Measurements from ENCODE around the gene CCN5.
"Not testable (repeated sequence)": the region's sequence is repeated elsewhere in the genome, so short reads cannot be mapped to it uniquely, and the experiment has no call there.

CCN5 gene

GRCh38 chr20:44761423-44761822 lies 46.3 kb downstream of the CCN5 start:
- no peak for DNase-seq

- DNase-seq = no peak
Observed at GRCh38 chr20:44762466-44763140, 47.4 kb downstream of the CCN5 start.

GRCh38 chr20:44763798-44764197 lies 48.6 kb downstream of the CCN5 start:
- DNase-seq = not testable (repeated sequence)

- no peak for DNase-seq
Observed at GRCh38 chr20:44765091-44765490, 49.9 kb downstream of the CCN5 start.

- no peak for DNase-seq
Observed at GRCh38 chr20:44765701-44766347, 50.7 kb downstream of the CCN5 start.

DNA sequence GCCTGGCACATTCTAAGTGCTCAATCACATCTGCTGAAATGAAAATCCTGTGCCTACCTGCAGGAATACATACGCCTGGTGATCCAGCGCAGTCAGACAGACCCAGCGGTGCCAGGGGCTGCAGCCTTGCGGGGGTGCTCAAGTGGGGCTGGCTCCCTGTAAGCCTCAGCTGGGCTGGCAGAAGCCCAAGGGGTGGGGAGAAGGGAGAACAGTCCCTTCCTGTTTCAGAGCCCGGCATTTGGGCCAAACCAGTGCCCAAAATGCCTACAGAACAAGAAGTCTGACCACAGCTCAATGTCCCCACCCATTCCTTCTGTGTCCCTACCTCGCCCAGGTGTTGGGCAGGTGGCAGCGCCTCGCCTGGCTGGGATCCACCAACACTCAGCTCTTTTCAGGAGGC lies 53.1 kb downstream of the CCN5 start:
- DNase-seq = no peak

DNA sequence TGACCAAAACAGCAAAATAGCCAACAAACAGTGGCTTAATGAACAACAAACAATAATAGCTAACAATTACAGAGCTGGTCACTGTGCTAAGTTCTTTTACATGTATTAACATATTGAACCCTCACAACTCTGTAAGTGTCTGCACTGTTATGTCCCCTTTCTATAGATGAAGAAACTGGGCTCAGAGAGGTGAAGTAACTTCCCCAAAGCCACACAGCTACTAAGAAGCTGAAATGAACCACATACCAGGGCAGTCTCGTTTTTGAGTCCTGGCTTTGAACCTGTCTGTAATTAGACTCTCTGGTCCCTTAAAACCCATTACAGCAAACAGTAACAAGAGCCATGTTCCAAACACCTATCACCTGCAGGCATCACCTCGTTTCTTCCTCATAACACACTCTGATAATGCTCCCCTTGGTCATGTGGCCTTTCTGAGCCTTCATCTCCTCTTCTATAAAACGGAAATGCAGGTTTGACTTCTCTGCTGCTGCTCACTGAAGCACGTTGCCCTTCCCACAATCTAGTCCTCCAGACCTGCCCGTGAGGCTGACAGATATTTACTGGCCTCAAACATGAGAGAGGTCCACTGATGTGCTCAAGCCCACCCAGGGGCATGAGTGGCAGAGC lies 53.8 kb downstream of the CCN5 start:
- no peak for DNase-seq

DNA sequence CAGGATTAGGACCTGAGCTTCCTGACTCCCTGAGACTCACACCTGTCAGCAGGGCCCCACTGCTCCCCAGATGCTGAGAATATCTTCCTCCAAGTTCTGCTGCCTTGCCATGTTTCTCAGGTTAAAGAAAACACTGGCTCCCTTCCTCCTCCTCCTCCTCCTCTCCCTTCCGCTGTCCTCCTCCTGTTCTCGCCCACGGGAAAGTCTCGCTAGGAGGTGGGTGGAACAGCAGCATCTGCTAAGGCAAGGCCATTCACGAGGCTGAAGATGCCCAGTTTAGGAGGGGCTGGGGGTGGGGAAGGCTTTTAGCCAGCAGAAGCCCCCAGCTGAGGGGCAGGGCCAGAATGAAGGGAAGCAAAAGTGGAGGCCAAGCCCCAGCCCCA lies 54.3 kb downstream of the CCN5 start:
- no peak for DNase-seq

DNA sequence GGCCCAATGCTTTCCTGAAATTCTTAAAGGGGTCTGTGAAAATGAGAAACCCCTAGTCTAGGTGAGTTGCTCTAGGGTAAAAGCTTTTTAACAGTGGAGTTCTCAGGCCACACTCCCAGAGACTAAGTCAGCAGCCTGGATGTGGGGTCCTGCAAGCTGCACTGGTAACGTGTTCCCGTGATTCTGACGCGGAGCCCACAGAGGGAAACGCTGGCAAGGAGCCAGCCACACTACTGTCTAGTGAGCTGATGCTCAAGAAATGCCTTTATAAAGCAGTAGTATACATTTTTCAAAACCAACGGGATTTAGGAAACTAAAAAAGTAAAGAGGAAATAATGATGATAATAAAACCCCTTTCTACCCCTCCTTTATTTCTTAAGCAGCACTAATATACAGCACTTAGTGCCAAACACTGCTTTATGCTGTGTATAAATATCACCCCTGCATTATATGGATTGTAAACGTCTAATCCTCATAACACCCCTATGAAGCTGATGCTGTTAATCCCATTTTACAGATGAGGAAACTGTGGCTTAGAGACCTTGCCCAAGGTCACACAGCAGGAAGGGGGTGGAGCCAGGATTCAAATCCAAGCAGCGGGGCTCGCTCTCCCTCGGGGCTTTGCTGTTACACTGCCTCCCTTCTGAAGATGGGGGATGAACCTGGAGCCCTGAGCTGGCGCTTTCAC lies 55.5 kb downstream of the CCN5 start:
- DNase-seq = no peak

DNA sequence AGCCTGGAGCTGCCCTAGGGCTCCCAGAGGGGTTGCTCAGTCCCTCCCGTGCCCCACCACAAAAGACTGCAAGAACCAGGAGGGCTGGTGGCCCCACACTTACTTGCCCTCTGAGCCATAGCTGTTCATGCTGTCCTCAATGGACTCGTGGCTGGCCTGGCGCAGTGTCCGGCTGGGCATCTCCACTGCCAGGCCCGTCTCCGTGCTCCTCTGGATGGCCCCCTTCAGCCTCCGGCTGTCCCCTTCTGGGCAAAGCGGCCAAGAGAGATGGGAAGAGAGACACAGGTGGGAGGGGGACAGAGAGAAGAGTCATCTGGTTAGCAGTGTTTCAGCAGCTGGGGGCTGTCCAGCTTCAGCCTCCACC lies 56.0 kb downstream of the CCN5 start:
- no peak for DNase-seq

- no peak for DNase-seq
Observed at GRCh38 chr20:44772636-44773035, 57.5 kb downstream of the CCN5 start.

DNA sequence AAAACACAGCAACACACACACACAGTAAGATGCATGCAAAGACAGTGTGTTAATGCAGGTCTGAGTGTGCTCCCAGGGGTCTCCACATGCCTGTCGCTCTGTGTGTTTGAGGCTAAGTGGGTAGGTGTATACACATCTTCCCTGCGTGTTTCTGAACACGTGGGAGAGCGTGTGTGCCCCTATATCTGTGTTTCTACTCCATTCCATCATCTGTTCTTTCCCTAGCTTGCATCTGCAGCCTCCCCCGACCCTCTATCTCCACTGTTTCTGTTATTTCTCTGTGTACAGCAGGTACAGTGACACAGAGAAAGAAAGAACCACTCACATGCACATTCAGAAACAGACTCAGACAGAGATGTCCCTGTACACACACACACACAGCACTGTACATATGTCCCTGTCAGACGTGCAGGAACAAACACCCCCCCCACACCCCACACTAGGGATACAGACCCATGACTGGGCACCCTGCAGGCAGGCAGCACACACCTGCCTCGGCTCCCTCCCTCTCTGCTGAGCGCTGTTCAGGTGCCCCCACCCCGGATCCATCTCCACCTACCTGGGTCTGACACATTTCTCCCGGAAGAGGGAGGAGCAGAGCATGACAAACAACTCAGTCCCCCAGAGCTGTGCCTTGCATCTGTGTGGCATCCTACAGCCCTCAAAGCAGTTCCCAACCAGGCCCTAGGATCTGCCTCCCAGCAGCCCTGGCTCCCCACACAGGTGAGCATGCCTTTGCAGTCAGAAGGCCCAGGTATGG lies 58.1 kb downstream of the CCN5 start:
- DNase-seq = no peak

- no peak for DNase-seq
Observed at GRCh38 chr20:44776980-44777379, 61.8 kb downstream of the CCN5 start.

Measured in hippocampal formation (tissue), 2 donors.